ENCODE results near the gene CORT.
A peak's percentile ranks its signal among the peaks of the same experiment; 100 is the strongest.
"Not testable (repeated sequence)": the region's sequence is repeated elsewhere in the genome, so short reads cannot be mapped to it uniquely, and the experiment has no call there.

The CORT gene

GRCh38 chr1:10432910-10433700, 16.7 kb upstream of the CORT start:
- intact Hi-C loops (cut with DNase I): no loop called here

GRCh38 chr1:10433790-10434189, 16.0 kb upstream of the CORT start:
- no peak for DNase-seq
- intact Hi-C loops (cut with DNase I): no loop called here

More at GRCh38 chr1:10432910-10433700, 16.7 kb upstream of the CORT start:
- DNase-seq: no peak

GRCh38 chr1:10434590-10434989, 15.2 kb upstream of the CORT start:
- intact Hi-C loops (cut with DNase I): no loop called here

GRCh38 chr1:10437052-10437451, 12.8 kb upstream of the CORT start:
- DNase-seq: no peak
- intact Hi-C loops (cut with DNase I): no loop called here

More at GRCh38 chr1:10434590-10434989, 15.2 kb upstream of the CORT start:
- peak in 8 of 42 donors; percentile 13 to 61 (median 34) for DNase-seq

- no peak for DNase-seq
- intact Hi-C loops (cut with DNase I): no loop called here
Observed at GRCh38 chr1:10438677-10439163, 11.1 kb upstream of the CORT start.

- no peak for DNase-seq
- intact Hi-C loops (cut with DNase I): no loop called here
Observed at GRCh38 chr1:10440305-10440704, 9.5 kb upstream of the CORT start.

- no peak for DNase-seq
- intact Hi-C loops (cut with DNase I): no loop called here
Observed at GRCh38 chr1:10440794-10441193, 9.0 kb upstream of the CORT start.

GRCh38 chr1:10444248-10444647, 5.6 kb upstream of the CORT start:
- no peak for DNase-seq
- intact Hi-C loops (cut with DNase I): no loop called here

- no peak for DNase-seq
- intact Hi-C loops (cut with DNase I): no loop called here
Observed at GRCh38 chr1:10444795-10445397, 4.9 kb upstream of the CORT start.

- intact Hi-C loops (cut with DNase I): no loop called here
- DNase-seq: no peak
Observed at GRCh38 chr1:10446790-10447422, 2.9 kb upstream of the CORT start.

GRCh38 chr1:10450156-10450814, 454 bp downstream of the CORT start:
- DNase-seq: peak in 2 of 42 donors; percentile 15 to 30
- intact Hi-C loops (cut with DNase I): no loop called here

GRCh38 chr1:10450836-10451235, 1.0 kb downstream of the CORT start:
- DNase-seq: no peak
- intact Hi-C loops (cut with DNase I): no loop called here

- peak in 3 of 42 donors; percentile 20 to 40 (median 23) for DNase-seq
Observed at GRCh38 chr1:10451287-10451686, 1.5 kb downstream of the CORT start.

GRCh38 chr1:10456048-10456447, 6.2 kb downstream of the CORT start:
- DNase-seq: no peak
- intact Hi-C loops (cut with DNase I): no loop called here

More at GRCh38 chr1:10451287-10451686, 1.5 kb downstream of the CORT start:
- intact Hi-C loops (cut with DNase I): no loop called here

GRCh38 chr1:10456661-10457060, 6.8 kb downstream of the CORT start:
- intact Hi-C loops (cut with DNase I): no loop called here
- DNase-seq: no peak

- DNase-seq; intact Hi-C loops (cut with DNase I): not testable (repeated sequence)
Observed at GRCh38 chr1:10457462-10457861, 7.6 kb downstream of the CORT start.

GRCh38 chr1:10457875-10458274, 8.0 kb downstream of the CORT start:
- intact Hi-C loops (cut with DNase I): no loop called here
- no peak for DNase-seq

GRCh38 chr1:10459184-10459583, 9.4 kb downstream of the CORT start:
- intact Hi-C loops (cut with DNase I): no loop called here
- no peak for DNase-seq

GRCh38 chr1:10467078-10467477, 17.2 kb downstream of the CORT start:
- intact Hi-C loops (cut with DNase I): no loop called here

More at GRCh38 chr1:10467078-10467477, 17.2 kb downstream of the CORT start:
- DNase-seq: no peak
